Fibroblast of skin of abdomen (primary cell): ENCODE results near the gene DNMT1.
A peak's percentile ranks its signal among the peaks of the same experiment; 100 is the strongest.

ENCODE experiments used
- DNase-seq: peaks from one replicate; pipeline ENCODE4 v3.0.0-alpha.2; 2013

The DNMT1 gene

DNA sequence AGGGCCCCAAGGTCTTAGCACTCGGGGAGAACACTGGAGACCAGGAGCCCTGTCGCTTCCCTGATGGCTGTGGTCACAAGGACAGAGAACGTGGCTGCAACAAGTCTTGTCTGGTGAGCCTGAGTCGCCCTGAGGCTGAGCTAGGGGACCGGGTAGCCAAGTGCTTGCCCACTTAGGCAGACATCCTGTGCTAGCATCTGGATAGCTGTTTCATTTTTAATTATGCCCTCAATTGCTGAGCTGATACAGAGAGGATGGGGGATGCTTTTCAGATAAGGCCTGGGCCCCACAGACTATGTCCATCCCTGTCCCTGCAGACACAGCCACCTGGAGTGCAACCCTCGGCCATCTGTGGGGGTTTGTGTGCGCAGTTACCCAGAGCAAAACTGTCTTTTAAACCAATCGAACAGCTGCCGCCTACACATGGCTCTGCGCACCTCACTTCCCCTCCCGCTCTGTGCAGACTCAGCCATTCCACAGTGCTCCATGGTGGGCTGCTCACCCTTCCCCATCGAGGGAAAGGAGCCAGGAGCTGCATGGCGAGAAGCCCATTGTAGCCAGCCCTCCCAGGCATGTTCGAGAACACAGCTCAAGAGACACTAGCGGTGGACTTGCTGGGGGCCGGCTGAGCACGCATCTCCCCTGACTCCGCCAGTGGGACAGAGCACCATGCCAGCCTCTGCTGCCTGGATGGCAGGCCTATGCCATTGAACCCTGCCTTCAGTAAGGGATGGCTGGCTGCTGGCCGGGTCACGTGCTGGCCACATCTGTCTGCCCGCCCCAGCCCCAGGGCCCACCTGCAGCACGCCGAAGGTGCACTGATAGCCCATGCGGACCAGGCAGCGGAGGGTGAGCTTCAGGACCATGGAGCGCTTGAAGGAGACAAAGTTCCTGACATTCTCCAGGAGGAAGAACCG, 55.6 kb downstream of the DNMT1 start:
- no peak for DNase-seq

DNA sequence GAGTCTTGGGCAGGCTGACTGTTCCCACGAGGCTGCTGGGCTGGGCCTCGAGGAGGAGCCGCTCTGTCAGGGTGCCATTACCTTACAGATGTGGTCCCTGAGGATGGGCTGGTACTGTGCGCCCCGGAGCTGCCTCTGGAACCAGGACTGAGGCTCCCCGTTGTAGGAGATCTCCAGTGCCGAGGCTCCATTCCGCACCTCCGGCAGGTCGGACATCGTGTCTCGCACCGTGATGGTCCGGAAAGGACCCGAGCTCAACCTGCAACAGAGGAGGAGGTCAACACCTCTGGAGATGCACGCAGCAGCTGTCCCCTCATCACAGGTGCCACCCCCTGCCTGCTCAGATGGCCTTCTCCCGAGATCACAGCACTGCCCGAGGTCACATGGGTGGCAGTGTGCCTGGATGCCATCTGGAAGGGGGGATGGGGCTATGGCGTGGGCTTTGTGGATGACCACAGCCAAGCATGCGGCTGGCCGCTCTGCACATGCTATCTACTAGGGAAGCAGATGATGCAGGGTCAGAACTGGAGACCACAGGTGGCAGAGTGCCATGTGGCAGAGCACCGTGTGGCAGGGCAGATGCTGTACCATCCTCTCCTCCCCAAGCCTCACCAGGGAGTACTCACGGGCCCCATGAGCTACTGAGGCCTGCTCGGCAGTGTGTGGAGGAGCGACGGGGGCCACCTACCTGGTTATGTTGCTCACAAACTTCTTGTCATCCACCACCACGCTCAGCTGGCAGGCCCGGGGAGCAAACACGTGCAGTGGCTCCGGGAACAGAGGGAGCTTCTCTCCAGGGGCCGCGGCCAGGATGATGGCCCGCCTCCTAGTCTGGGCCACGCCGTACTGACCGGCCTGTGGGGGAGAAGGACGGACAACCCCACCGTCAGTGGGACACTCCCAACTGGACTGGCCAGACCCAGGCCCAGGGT, 56.7 kb downstream of the DNMT1 start:
- DNase-seq, result no peak

DNA sequence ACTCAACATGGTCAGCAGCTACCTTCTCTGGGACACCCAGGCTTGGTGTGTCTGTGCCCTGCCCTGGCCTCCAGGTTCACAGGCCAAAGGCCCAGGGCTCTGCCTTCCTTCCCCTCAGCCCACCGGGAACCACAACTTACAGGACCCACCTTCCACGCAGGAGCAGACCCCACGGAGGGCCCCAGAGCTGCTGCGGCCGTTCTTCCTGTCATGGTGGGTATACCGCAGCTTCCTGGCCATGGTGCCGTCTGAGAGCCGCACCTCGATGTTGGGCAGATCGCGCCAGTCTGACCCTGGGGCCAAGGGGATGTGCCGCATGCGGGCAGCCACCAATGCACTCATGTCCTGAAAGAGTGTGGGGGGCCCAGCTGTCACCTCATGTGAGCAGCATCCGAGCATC, 57.8 kb downstream of the DNMT1 start:
- no peak for DNase-seq

DNA sequence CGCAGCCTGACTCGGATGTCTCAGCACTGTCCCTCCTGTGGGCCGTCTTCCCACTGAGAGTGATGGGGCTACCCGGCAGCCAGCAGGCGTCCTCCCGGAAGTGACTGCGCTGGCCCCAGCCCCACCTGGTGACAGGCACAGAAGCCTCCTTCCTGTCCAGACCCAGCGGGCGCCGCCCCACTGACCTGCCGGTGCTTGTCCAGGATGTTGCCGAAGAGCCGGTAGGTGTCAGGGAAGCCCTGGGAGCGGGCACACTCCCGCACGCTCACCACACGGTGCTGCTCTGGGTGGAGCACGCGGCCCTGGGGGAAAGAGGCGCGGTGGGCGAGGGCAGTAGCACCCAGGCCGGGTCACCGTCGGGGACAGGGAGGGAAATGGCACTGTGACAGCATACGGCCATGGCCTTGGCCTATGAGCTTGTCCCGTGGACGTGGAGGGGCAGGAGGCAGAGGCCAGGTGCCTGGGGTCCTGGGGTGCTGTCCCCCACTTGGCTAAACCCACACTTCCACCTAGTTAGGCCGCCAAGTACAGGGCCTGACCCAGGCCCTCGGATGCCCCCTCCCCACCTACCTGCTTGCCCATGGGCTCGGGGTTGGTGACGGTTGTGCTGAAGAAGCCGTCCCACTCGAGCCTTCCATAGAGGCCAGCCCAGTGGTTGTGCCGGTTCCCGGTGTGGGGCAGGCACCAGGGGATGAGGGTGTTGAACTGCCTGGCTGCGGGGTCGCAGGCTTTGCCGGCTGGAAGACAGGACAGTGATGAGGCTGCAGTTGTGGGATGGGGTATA, 59.0 kb downstream of the DNMT1 start:
- no peak for DNase-seq

DNA sequence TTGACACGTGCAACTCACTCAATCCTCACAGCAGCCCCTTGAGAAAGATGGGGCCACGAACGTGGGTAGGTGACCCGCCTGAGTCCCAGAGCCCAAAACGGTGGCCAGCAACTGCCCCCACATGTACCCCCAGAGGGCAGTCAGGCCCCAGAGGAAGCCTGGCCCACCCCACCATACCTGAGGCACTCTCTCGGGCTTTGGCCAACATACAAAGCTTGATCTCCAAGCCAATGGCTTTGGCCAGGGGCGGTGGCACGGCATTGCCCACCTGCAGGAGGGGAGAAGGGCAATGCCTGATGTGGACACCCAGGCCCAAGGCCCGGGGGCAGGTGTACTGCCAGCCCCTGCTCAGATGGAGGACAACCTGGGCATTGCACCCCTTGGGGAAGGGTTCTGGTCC, 60.7 kb downstream of the DNMT1 start:
- no peak for DNase-seq

DNA sequence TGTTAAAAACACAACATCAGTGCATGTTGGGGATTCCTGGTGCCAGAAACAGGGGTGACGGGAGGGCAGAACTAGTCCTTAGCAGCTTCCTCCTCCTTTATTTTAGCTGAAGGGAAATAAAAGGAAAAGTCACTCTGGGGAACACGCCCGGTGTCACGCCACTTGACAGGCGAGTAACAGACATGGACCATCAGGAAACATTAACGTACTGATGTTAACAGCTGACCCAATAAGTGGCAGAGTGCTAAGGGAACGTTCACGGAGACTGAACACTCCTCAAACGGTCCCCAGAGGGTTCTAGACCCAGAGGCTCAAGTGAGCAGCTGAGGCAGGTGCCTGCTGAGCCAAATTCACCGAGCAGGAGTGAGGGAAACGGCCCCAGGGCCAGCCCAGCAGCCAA, 61.2 kb downstream of the DNMT1 start:
- no peak for DNase-seq

DNA sequence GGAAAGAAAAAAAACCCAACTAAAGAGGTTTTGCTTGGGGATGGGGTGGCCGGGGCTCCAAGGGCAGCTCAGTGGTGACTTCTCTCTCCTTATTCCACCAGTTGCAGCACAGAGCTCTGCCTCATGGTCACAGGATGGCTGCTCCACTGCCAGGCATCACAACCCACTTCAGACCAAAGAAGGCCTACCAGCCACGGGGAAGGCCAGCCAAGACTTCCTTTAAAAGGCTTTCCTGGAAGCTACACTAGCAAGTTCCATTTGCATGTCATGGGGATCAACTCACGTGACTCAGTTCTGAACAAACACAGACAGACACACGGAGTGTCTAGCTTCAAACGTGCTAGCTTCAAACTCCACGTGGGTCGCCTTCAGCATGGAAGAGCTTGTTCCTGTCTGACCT, 61.8 kb downstream of the DNMT1 start:
- no peak for DNase-seq

DNA sequence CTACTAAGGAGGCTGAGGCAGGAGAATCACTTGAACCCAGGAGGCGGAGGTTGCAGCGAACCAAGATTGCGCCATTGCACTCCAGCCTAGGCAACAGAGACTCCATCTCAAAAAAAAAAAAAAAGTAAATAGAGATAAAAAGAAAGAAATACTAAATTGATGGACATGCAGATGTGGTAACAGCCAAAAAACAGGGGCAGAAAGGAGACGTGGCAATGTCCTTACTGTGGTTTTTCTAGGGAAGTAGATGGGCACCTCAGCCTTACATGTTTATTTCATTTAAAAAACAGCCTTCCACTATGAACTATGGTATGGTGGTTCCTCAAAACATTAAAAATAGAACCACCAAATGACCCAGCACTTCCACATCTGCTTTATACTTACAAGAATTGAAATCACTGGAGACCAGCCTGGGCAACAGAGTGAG, 68.5 kb downstream of the DNMT1 start:
- DNase-seq, result no peak

DNA sequence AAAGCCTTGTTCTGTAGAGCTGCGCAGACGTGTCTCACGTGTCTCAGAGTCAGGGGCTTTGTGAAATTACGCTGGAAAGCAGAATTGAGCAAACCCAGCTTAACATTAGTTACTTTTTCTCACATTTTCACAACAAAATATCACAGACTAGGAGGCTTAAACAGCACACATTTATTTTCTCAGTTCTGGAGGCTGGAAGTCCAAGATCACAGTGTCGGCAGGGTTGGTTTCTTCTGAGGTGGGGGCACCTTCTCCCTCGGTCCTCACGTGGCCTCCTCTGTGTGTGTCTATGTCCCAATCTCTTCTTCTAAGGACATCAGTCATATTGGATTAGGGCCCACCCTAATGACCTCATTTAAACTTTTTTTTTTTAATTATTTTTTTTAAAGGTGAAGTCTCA, 70.3 kb downstream of the DNMT1 start:
- no peak for DNase-seq

DNA sequence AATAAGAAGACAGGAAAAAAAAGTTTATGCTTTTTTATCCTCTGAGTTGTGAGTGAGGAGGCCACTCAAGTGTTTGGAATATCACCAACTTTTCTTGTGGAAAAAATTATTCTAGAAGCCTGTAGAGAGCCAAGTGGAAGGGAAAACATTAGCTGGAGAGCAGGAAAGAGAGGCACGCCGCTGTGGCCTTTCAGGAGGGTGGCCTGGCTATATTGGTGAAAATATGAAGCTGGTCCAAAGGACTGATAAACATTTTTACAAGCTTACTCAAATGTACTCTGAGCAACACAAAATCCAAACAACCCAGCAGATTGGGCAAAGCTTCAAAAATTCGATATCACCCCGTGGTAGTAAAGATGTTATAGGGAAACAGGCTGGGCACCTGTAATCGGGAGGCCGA, 72.7 kb downstream of the DNMT1 start:
- no peak for DNase-seq

DNA sequence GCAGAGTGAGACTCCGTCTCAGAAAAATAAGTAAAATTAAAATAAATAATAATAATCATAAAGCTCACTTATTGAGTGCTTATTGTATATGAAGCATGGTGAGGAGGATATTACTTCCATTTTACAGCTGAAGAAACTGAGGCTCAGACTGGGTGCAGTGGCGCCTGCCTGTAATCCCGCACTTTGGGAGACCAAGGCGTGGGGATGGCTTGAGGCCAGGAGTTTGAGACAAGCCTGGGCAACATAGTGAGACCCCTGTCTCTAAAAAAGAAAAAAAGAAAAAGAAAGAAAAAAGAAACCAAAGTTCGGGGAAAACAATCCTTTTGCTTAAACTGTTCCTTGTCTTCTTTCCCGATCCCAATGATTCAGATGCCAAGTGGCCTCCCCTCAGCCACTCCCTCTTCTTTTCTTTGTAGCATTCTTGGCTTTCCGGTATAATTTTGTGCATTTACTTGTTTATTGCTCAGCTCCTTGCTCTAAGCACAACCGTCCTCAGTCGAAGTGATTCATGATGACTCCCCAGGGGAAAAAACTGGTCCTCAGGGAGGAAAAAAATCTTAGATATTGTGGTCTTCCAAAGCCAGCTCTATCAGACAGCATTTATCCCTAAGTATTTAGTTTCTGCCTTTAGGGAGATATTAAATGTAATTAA, 74.1 kb downstream of the DNMT1 start:
- peak; percentile 77 for DNase-seq

DNA sequence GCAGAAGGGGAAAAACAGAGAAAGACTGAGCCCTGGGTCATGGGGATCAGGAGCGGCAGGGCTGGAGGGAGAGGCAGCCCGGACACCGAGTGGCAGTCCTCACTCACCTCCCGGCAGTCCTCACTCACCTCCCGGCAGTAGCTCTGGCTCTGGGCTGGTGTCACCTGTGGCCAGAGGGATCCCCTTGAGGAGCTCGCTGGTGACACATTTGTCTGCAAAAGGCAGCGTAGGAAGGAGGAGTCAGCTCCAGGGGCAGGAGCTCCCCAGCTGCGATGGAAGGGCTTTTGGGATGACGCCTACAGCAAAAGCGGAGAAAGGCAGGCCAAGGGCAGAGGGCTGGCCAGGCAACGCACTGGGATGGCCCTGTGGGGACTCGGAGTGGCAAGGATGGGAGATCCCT, 75.8 kb downstream of the DNMT1 start:
- DNase-seq, result no peak

DNA sequence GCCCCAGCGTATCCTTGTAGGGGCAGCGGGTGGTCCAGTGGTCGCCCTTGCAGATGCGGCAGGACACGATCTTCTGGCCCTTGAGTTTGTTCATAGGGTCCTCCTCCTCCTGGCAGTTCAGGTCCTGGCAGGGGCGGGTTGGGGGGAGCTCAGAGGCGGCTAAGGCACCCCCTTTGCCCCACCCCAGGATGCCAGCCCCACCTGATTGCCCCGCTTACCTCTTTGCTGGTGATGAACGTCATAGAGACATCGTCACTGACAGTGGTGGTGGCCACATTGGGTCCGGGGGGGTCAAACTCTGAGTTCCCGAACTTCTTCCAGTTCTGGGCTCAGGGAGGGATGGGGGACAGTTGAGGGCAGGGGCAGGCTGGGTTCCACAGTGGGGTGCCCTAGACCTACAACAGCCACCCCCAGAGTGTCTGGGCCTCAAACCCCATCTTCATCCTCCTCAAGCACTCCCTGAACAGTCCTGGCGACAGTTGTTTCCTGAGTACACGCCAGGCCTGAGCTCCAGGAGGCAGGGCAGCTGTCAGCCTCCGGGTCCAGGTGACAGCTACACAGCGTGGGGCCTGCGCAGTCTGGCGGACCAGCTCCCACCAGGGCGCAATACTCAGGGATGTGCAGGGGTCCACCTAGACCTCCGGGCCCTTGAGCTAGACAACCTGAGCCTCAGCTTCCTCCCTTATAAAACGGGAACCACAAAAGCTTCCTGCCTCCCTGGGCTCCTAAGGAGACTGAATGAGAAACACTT, 77.7 kb downstream of the DNMT1 start:
- DNase-seq, result no peak

DNA sequence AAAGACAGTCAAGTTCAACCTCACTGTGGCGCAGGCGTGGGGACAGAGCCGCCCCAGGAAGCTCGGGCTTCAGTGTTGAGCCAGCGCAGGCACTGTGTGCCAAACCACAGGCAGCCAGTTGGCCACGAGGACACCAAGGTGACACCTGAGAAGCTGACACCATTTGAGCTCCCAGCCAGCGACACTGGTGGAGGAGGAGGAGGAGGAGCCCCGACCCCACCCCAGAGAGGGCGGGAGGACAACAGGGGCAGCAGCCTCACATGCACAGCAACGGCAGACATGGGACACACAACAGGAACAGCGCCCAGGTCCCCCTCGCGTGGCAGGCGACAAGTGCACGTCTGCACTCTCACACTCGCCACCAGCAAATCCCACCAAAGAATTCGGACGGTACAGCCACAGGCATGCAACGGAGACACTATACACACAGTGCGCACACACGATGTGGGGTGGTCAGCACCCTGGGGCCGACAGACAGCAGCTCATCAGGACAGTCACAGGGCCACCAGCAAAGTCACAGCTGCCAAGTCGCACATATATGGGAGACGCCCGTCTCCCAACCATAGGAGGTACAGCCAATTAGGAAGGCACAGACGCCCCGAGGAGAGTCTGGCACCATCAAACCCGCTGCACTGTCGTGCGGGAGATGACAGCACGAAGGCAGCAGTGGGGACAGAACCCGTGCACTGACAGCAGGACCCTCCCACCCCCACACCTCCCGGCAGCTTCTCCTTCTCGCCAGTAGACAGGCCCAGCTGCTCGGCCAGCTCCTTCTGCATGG, 78.5 kb downstream of the DNMT1 start:
- DNase-seq, result no peak

DNA sequence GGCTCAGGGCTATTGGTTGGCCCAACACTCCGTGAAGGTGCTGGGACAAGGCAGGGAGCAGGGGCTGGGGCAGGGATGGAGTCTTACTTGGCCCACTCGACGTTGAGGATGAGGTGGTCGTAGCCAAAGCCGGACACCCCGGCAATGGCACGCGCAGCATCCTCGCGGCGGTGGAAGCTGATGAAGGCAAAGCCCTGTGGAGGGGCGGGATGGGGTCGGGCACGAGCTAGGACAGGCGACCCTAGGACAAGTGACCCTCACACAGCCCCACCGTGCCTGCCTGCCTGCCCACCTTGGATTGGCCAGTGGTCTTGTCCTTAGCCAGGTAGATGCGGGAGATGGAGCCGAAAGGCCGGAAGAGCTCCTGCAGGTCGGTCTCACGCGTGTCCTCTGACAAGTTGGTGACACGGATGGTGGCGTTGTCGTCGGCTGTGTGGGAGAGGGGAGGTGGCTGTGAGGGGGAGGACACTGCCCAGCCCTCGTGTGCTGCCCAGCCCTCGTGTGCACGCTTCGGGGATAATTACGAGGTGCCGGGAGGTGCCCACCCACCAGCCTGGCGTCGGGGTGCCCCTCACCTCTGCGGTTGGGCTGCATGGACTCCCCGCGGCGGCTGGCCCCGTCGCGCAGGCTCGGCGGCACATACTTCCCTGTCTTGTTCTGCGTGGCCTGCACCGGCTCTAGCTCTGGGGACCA, 79.2 kb downstream of the DNMT1 start:
- no peak for DNase-seq

DNA sequence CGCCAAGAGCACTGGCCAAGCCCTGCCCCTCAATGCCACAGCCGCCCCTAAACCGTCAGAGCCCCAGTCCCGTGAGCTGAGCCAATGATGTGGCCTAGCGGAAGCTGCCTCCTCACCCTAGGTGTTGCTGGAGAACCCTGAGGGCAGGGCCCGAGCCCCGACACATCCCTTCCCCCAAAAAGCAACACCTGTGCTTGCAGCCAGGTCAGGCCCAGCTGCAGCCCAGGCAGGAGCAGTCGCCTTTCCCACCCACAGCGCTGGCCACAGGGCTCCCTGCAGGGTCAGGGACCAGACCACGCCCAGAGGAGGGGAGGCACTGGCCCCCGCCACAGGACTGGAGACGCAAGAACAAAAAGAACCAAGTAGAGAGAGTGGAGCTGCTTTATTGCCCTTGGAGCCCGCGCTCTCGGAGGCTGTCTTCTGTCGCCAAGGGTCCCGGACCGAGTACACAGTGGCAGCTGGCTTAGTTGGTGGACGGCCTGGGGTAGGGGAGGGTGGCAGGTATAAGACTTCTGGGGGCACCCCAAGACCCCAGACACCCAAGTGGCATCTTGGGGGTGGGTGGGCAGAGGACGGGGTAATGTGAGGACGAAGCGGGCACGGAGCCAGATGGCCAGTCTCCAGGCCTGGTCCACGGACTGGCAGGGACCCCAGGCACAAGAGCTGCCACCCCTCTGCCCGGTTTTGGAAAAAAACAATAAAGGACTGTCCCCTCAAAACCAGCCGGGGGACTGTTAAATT, 79.9 kb downstream of the DNMT1 start:
- no peak for DNase-seq

DNA sequence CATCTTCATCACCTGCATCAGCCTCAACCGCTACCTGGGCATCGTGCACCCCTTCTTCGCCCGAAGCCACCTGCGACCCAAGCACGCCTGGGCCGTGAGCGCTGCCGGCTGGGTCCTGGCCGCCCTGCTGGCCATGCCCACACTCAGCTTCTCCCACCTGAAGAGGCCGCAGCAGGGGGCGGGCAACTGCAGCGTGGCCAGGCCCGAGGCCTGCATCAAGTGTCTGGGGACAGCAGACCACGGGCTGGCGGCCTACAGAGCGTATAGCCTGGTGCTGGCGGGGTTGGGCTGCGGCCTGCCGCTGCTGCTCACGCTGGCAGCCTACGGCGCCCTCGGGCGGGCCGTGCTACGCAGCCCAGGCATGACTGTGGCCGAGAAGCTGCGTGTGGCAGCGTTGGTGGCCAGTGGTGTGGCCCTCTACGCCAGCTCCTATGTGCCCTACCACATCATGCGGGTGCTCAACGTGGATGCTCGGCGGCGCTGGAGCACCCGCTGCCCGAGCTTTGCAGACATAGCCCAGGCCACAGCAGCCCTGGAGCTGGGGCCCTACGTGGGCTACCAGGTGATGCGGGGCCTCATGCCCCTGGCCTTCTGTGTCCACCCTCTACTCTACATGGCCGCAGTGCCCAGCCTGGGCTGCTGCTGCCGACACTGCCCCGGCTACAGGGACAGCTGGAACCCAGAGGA, 80.6 kb downstream of the DNMT1 start:
- DNase-seq, result no peak

DNA sequence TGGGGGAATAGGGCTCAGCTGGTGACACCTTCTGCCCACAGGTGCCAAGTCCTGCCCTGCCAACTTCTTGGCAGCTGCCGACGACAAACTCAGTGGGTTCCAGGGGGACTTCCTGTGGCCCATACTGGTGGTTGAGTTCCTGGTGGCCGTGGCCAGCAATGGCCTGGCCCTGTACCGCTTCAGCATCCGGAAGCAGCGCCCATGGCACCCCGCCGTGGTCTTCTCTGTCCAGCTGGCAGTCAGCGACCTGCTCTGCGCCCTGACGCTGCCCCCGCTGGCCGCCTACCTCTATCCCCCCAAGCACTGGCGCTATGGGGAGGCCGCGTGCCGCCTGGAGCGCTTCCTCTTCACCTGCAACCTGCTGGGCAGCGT, 81.2 kb downstream of the DNMT1 start:
- DNase-seq, result no peak
